Testis (tissue), 2 donors: ENCODE measurements around the gene SHROOM3.

Experiments
- POLR2A ChIP-seq: fragments of 450-650 bp; IDR thresholded peaks from one replicate; pipeline ENCODE4 v1.6.1; 2017; ENCODE audit warnings: antibody characterized with exemption, mild to moderate bottlenecking, moderate library complexity
- TF ChIP-seq, protein P1 (sequence below), 3 experiments: fragments of 450-650 bp in 2 of 3; fragments of 200-600 bp in 1 of 3; sonication (generic) in 1 of 3; IDR thresholded peaks; one replicate each; pipeline ENCODE4 v1.5.1; 2016 to 2019; ENCODE audit warnings: antibody characterized with exemption in 3 of 3, mild to moderate bottlenecking in 2 of 3, moderate library complexity in 1 of 3

DNA sequence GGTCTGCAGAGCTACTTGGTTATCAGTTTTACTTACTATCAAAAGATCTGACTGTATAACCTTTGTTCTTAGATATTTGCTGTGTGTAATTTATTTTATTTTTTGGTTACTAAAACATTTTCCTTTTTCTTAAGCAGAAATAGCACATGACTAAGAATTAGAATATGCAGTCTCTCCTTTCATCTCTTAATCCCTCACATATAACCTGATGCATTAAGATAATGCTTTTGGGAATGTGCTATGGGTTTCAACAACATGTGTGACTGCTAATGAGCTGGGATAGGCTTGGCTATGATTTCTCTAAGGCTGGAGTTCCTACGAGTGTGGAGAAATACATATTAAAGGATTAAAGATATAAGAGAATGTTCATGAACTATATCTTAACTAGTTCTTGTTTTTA is 41.5 kb downstream of the SHROOM3 start:
- TF ChIP-seq, protein P1, sequence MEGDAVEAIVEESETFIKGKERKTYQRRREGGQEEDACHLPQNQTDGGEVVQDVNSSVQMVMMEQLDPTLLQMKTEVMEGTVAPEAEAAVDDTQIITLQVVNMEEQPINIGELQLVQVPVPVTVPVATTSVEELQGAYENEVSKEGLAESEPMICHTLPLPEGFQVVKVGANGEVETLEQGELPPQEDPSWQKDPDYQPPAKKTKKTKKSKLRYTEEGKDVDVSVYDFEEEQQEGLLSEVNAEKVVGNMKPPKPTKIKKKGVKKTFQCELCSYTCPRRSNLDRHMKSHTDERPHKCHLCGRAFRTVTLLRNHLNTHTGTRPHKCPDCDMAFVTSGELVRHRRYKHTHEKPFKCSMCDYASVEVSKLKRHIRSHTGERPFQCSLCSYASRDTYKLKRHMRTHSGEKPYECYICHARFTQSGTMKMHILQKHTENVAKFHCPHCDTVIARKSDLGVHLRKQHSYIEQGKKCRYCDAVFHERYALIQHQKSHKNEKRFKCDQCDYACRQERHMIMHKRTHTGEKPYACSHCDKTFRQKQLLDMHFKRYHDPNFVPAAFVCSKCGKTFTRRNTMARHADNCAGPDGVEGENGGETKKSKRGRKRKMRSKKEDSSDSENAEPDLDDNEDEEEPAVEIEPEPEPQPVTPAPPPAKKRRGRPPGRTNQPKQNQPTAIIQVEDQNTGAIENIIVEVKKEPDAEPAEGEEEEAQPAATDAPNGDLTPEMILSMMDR (IDR thresholded peaks at IDR 0.05): no peak
- TF ChIP-seq POLR2A: no peak
